ENCODE measurements around the gene FFAR4.
"Not testable (repeated sequence)": the region's sequence is repeated elsewhere in the genome, so short reads cannot be mapped to it uniquely, and the experiment has no call there.

FFAR4 gene
- 0 reads per million in 2 experiments for total RNA-seq

- no peak for DNase-seq (ENCODE audit: low read depth)
These were observed at the start of gene FFAR4 for GRCh38 chr10:93566435-93567276. Gene FFAR4 (plus strand): TSS chr10:93566665. CDS start chr10:93566721, 56 bp downstream.

GRCh38 chr10:93518531-93518930 is 47.9 kb upstream of the FFAR4 start:
- DNase-seq (ENCODE audit: low read depth) = no peak

DNA sequence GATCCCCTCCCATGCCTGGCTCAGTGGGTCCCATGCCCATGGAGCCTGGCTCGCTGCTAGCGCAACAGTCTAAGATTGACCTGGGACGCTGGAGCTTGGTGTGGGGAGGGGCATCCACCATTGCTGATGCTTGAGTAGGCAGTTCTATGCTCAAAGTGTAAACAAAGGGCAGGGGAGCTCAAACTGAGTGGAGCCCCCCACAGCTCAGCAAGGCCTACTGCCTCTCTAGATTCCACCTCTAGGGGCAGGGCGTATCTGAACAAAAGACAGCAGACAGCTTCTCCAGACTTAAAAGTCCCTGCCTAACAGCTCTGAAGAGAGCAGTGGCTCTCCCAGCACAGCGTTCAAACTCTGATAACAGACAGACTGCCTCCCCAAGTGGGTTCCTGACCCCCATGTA is 31.2 kb upstream of the FFAR4 start:
- DNase-seq (ENCODE audit: low read depth) = no peak

DNA sequence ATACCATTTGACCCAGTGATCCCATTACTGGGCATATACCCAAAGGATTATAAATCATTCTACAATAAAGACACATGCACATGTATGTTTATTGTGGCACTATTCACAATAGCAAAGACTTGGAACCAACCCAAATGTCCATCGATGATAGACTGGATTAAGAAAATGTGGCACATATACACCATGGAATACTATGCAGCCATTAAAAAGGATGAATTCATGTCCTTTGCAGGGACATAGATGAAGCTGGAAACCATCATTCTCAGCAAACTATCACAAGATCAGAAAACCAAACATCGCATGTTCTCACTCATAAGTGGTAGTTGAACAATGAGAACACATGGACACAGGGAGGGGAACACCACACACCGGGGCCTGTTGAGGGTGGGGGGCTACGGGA is 25.6 kb upstream of the FFAR4 start:
- not testable (repeated sequence) for DNase-seq (ENCODE audit: low read depth)

GRCh38 chr10:93541402-93542357 is 24.8 kb upstream of the FFAR4 start:
- no peak for DNase-seq (ENCODE audit: low read depth)

- DNase-seq (ENCODE audit: low read depth) = no peak
These were observed 24.1 kb upstream of the FFAR4 start for GRCh38 chr10:93542358-93542791.

DNA sequence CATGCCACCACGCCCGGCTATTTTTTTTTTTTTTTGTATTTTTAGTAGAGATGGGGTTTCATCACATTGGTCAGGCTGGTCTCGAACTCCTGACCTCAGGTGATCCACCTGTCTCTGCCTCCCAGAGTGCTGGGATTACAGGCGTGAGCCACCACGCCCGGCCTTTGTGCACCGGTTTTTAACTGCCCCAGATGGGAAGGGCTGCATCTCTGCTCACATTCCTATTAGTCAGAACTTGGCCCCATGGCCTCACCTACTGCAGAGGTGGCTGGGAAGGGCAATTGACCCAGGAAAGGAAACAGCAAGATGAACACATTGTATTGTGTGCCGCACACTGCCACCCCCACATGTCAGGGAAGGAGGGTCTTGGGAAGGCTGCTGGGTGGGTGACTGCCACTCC is 19.5 kb upstream of the FFAR4 start:
- DNase-seq (ENCODE audit: low read depth) = not testable (repeated sequence)

GRCh38 chr10:93547522-93547921 is 18.9 kb upstream of the FFAR4 start:
- DNase-seq (ENCODE audit: low read depth) = no peak

- no peak for DNase-seq (ENCODE audit: low read depth)
These were observed 17.9 kb upstream of the FFAR4 start for GRCh38 chr10:93548376-93549071.

DNA sequence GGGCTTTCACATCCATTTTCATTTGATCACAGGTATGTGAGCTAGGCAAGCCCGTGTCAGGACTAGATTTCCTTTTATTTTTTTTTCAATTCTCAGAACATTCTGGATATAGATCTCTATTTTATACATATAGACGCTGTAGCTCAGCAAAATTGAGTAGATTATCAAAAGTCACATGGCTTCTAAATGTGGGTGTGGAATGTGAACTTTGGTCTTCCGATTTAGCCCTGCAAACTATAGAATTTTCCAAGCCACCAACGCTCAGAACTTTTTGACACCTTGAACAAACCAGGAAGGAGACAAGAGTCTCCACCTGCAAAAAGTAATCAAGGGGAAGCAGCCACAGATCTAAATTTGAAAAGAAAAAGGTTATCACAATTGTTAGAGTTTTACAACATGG is 15.9 kb upstream of the FFAR4 start:
- no peak for DNase-seq (ENCODE audit: low read depth)

GRCh38 chr10:93552780-93553179 is 13.7 kb upstream of the FFAR4 start:
- no peak for DNase-seq (ENCODE audit: low read depth)

DNA sequence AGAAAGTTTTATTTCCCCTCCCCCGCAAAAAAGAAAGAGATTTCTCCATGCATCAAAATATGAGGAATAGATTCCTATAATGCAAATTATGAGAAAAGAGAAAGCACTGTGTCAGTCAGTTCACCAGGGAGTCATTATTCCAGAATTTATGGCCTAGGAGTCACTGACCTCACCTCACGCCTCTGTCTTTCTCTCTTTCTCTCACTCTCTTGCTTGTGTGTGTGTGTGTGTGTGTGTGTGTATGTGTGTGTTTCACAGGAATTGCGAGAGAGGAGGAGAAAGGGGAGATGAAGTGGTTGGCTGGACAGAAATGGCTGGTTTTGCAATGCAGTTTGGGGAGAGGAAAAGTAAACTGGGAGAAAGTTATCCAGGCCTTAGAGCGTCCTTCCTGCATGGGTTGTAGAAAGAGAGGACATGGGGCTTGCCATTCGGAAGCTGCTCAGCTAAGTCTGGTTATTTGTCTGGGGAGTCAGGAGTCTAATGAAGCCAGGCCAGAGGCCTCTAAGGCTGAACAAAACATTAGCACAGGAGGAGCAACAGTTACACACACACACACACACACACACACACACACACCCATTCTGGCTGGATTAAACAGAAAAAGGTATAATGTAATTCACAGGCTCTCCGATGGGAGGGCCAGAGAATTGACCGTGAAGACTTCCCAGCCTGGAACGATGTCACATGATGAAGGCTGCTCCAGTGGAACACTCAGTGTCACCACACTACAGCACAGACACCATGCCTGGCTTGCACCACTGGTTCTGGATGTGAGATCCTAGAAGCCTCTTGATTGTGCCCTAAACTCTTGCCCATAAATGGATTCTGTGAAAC is 12.8 kb upstream of the FFAR4 start:
- no peak for DNase-seq (ENCODE audit: low read depth)

GRCh38 chr10:93554316-93554663 is 12.2 kb upstream of the FFAR4 start:
- no peak for DNase-seq (ENCODE audit: low read depth)

GRCh38 chr10:93554760-93555432 is 11.6 kb upstream of the FFAR4 start:
- DNase-seq (ENCODE audit: low read depth) = no peak

- no peak for DNase-seq (ENCODE audit: low read depth)
These were observed 7.0 kb upstream of the FFAR4 start for GRCh38 chr10:93559490-93559889.

GRCh38 chr10:93560541-93560940 is 5.9 kb upstream of the FFAR4 start:
- no peak for DNase-seq (ENCODE audit: low read depth)

GRCh38 chr10:93565446-93565845 is 1.0 kb upstream of the FFAR4 start:
- DNase-seq (ENCODE audit: low read depth) = no peak

GRCh38 chr10:93567277-93568104 is 1.0 kb downstream of the FFAR4 start:
- no peak for DNase-seq (ENCODE audit: low read depth)

DNA sequence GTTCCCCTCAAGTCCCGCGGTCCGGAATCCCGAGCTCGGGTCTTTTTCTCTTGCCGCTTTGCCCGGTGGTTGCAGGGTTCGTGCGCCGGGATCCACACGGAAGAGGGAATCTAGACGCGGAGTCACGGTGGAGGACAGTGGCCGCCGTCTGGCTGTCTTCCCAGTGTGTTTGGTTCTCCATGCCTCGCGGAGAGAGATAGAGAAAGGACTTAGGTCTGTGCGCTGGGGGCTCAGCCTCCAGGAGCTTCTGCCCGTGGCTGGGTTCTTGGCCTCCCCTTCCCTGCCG is 1.6 kb downstream of the FFAR4 start:
- DNase-seq (ENCODE audit: low read depth) = no peak

- DNase-seq (ENCODE audit: low read depth) = no peak
These were observed 3.9 kb downstream of the FFAR4 start for GRCh38 chr10:93570383-93570782.
